Lower leg skin (tissue), 4 donors: ENCODE data around the gene IQCK. TPM values are rescaled to one million over a fixed set of nuclear protein-coding genes. Genes with fewer than 3 reads are reported as not detected.

Source experiments
- DNase-seq, 2 donors: peaks; one replicate each; pipeline ENCODE4 v3.0.0-alpha.2; 2019; ENCODE audit warnings: low spot score in 2 of 2
- H3K4me3 ChIP-seq: fragments of 200-600 bp; sonication (generic); 2 replicates; pipeline ENCODE4 v1.5.1; 2017; ENCODE audit warnings: mild to moderate bottlenecking, low read depth; ENCODE audit not compliant: poor library complexity, severe bottlenecking
- CTCF ChIP-seq, 3 donors: fragments of 450-650 bp; IDR thresholded peaks; one replicate each; pipeline ENCODE4 v1.5.1; 2016; ENCODE audit warnings: antibody characterized with exemption in 3 of 3, mild to moderate bottlenecking in 3 of 3, moderate library complexity in 2 of 3
- POLR2A ChIP-seq, 2 donors: fragments of 450-650 bp; IDR thresholded peaks; one replicate each; pipeline ENCODE4 v1.6.1; 2016 to 2017; ENCODE audit warnings: antibody characterized with exemption in 2 of 2, mild to moderate bottlenecking in 1 of 2, moderate library complexity in 1 of 2
- WGBS, 2 donors: methylation state at CpG; one replicate each; pipeline ENCODE4 v1.1.5; 2018; 5-methylcytosine and 5-hydroxymethylcytosine counted together
- intact Hi-C: fragments of 100-400 bp; cut with DNase I; formaldehyde crosslinking; loops from one replicate; pipeline ENCODE4 v1.15.0; 2023; ENCODE audit warnings: low total_unique reads
- total RNA-seq, 4 donors: library from RNA; depleted of rRNA; stranded (reverse); fragments of >200 nt; gene quantifications; one replicate each; pipeline ENCODE4 v1.1.0, GENCODE V29; 2016

Gene IQCK
- total RNA-seq, 4 donors from 2014 or later: 6.9 to 20.7 (median 10.9) TPM

GRCh38 chr16:19735074-19735867, 17.2 kb downstream of the IQCK start:
- TF ChIP-seq CTCF (IDR thresholded peaks at IDR 0.05) (no peak), POLR2A (IDR thresholded peaks at IDR 0.05) (no peak)
- no peak overlapping the region for H3K4me3 ChIP-seq
- intact Hi-C loops: no loop called here
- DNase-seq: peak in 1 of 2 donors; percentile 57
- WGBS, 2 donors: 80 to 83% methylated on average over 9 of the region's 9 CpGs

GRCh38 chr16:19737306-19738038, 19.4 kb downstream of the IQCK start:
- no peak for TF ChIP-seq CTCF (IDR thresholded peaks at IDR 0.05)
- no peak for TF ChIP-seq POLR2A (IDR thresholded peaks at IDR 0.05)
- DNase-seq: peak in 1 of 2 donors; percentile 72
- intact Hi-C loops: no loop called here
- H3K4me3 ChIP-seq: no peak overlapping the region
- 73 to 77% methylated on average over 12 of the region's 12 CpGs for WGBS, 2 donors

DNA sequence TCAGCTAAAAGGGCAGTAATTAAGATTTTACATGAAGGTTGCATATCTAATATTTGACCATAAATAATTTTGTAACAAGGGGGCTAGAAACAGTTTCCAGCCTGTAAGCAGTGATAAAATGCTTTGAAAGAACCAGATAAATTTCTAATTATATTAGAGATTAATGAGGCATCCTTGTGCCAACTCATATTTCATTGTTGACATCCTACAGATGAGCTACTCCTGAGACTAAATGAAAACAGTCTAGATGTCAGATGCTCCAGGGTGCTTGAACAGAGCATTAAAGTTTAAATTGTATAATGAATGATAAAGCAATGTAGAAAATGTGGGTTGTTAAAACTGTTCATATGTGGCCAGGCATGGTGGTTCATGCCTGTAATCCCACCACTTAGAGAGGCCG, 23.3 kb downstream of the IQCK start:
- WGBS, 2 donors: 96 to 100% methylated on average over 1 of the region's 1 CpG
- intact Hi-C loops: no loop called here
- no peak for DNase-seq
- no peak overlapping the region for H3K4me3 ChIP-seq
- TF ChIP-seq CTCF (IDR thresholded peaks at IDR 0.05) (no peak), POLR2A (IDR thresholded peaks at IDR 0.05) (no peak)

GRCh38 chr16:19743816-19744159, 25.7 kb downstream of the IQCK start:
- intact Hi-C loops: no loop called here
- peak in 1 of 2 donors; percentile 13 for DNase-seq
- no peak for TF ChIP-seq CTCF (IDR thresholded peaks at IDR 0.05)
- no peak for TF ChIP-seq POLR2A (IDR thresholded peaks at IDR 0.05)
- no peak overlapping the region for H3K4me3 ChIP-seq

DNA sequence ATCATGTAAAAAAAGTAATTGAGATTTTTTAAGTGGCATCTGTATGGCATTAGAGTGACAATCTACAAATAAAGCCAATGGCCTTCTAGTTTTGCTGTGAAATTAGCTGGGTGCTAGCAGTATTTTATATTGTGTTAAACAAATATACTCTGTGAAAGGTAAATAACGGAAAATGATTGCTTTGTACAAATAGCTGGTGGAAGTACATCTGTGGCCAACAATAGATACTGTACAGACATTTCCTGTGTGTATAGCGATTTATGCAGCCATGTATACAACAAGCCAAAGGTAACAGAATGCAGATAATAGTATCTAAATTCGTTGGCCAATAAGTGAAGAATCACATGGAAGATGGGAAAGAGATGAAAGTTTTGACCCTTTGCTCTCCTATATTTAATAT, 26.6 kb downstream of the IQCK start:
- no peak for DNase-seq
- intact Hi-C loops: no loop called here
- TF ChIP-seq CTCF (IDR thresholded peaks at IDR 0.05) (no peak), POLR2A (IDR thresholded peaks at IDR 0.05) (no peak)
- WGBS, 2 donors: 78 to 87% methylated on average over 3 of the region's 3 CpGs
- H3K4me3 ChIP-seq: no peak overlapping the region
